Brain microvascular endothelial cell (primary cell): ENCODE results near the gene FMNL1.
A peak's percentile ranks its signal among the peaks of the same experiment; 100 is the strongest.

Experiments
- DNase-seq: peaks from one replicate; pipeline ENCODE4 v3.0.0-alpha.2; 2020
- H3K27ac ChIP-seq: fragments of 250-450 bp; sonication (Bioruptor Pico); 2 replicates; pipeline ENCODE4 v1.5.1; 2020; ENCODE audit warnings: mild to moderate bottlenecking, moderate library complexity
- H3K27me3 ChIP-seq: fragments of 250-450 bp; sonication (Bioruptor Pico); replicated peaks from 2 replicates; pipeline ENCODE4 v1.5.1; 2020; ENCODE audit warnings: mild to moderate bottlenecking
- H3K36me3 ChIP-seq: fragments of 250-450 bp; sonication (Bioruptor Pico); replicated peaks from 2 replicates; pipeline ENCODE4 v1.5.1; 2020; ENCODE audit warnings: mild to moderate bottlenecking
- H3K4me3 ChIP-seq: 2 replicates; pipeline ENCODE4 v1.5.1; 2011; ENCODE audit warnings: low read depth, mild to moderate bottlenecking, control low read depth, low read length, moderate library complexity
- in situ Hi-C: cut with HindIII; loops from 2 replicates; pipeline ENCODE4 v1.10.0; 2017; ENCODE audit warnings: low sequenced_read_pairs, low pct_ligation_motif_present
- TF ChIP-seq, protein P1 (sequence below): IDR thresholded peaks from 2 replicates; pipeline ENCODE4 v1.5.1; 2011; ENCODE audit warnings: low read depth, mild to moderate bottlenecking, moderate library complexity, low read length, control low read depth, inconsistent platforms; ENCODE audit errors: missing control alignments

Gene FMNL1

DNA sequence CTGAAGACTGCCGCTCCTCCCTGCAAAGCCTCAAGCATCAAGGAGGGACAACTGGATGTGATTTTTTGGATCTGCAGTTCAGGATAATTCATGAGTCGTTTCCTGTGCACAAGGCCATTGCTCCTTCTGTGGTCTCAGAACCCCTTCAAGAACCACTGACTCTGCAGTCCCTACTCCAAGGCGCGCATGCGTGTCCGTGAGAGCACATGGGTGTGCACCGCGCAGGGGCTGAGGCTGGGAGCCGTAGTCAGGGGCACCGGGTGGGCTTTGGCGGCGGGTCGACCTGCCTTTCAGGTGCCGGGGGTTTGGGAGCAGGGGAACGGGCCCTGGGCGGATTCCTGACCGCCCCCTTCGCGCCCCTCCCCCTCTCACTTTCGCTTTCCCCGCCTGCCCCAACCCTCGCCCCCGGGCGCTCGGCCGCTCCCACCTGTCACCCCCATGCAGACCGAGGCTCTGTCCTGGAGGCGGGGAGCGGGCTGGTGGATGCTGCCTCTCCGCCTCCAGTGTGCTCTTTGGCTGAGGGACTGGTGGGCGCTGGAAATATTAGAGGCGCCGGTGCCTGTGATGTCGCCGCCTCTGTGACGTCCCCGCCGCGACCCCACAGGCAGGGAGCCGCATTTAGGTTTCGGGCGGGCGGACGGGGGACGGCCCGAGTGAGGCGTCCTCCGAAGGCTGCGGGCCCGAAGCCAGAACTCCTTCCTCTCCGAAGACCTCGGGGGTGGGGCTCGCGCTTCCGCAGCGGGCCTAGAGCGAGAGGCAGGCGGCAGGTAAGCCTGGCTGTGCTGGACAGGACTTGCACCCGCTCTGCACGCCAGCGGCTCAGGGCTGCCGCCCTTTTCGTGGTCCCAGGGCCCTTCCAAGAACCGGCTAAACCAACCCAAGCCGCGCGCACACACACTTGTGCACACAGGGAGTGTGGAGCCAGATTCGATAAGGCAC, 40.2 kb downstream of the FMNL1 start, which contains the start of gene SPATA32:
TSS of gene SPATA32 (minus strand) at position 518 of the 939 bp plus-strand sequence. CDS start at position 440, 78 bp downstream.
- no peak within 1 kb of the TSS for H3K27ac ChIP-seq
- peak within 1 kb of the TSS; percentile 47 for H3K4me3 ChIP-seq
- TF ChIP-seq, protein P1, sequence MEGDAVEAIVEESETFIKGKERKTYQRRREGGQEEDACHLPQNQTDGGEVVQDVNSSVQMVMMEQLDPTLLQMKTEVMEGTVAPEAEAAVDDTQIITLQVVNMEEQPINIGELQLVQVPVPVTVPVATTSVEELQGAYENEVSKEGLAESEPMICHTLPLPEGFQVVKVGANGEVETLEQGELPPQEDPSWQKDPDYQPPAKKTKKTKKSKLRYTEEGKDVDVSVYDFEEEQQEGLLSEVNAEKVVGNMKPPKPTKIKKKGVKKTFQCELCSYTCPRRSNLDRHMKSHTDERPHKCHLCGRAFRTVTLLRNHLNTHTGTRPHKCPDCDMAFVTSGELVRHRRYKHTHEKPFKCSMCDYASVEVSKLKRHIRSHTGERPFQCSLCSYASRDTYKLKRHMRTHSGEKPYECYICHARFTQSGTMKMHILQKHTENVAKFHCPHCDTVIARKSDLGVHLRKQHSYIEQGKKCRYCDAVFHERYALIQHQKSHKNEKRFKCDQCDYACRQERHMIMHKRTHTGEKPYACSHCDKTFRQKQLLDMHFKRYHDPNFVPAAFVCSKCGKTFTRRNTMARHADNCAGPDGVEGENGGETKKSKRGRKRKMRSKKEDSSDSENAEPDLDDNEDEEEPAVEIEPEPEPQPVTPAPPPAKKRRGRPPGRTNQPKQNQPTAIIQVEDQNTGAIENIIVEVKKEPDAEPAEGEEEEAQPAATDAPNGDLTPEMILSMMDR: no peak
- no peaks in the 10 kb centered on the region for H3K27me3 ChIP-seq
- no peak for DNase-seq
- in situ Hi-C loops: no loop called here
- peaks cover 40% of the 10 kb centered on the region for H3K36me3 ChIP-seq

DNA sequence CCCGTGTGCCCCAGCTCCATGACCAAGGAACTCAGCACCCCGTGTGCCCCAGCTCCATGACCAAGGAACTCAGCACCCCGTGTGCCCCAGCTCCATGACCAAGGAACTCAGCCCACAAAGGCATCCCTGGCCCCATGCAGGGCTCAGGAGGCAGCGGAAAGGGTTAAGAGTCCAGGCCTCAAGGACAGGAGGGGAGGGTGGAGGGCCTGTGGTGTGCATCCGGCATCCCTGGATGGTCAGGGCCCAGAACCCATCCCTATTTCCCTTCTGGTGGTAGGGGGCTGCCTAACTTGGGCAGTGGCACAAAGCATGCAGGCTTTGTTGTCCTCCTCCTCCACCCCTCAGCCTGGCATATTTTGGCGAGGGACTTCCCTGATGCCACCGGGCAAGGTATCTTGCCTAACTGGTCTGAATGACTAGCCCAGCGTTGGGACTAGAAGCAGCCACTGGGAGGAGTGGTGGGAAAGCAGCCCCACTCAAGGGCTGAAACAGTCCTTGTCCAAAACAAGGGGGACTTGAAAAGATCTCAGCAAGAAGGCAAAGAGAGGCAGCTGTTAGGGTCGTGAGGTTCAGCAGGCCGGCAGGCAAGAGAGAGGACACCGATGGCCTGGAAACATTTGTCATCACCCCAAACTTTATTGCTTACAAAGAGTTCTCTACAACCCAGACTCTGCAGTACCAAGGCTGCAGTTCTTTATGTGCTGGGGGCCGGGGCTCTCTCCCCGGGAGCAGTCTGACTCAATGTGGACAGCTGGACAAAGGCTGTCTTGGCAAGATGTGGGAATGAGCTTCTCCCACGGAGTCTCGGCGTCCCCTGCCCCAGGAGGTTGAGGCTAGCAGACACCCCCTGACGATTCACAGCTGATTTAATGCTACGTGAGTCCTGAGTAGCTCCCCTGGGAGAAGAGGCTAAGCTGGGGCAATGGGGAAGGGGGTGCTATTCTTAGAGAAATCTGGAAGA, 41.1 kb downstream of the FMNL1 start:
- no peaks in the 10 kb centered on the region for H3K27me3 ChIP-seq
- no peak for DNase-seq
- H3K36me3 ChIP-seq: peaks cover 50% of the 10 kb centered on the region
- H3K27ac ChIP-seq: no peak overlapping the region
- in situ Hi-C loops: no loop called here
- TF ChIP-seq, protein P1: peak; percentile 42
- H3K4me3 ChIP-seq: no peak overlapping the region

DNA sequence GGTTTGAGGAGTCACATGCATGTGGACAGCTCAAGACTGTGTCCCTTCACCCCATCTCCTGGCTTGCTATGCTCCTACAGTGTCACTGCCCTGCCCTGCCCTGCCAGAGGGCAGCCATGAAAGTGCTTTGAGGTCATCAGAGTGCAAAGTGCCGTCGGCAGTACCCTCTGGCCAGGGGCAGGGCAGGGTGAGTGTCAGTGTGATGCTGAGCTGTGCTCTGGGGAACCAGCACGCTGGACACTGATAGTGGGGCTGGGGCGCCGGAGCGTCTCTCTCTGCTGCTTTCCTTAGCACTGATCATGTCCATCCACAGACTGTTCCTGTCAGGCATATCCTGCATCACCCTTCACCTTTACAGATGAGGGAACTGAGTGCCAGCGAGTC, 41.8 kb downstream of the FMNL1 start:
- TF ChIP-seq, protein P1: no peak

DNA sequence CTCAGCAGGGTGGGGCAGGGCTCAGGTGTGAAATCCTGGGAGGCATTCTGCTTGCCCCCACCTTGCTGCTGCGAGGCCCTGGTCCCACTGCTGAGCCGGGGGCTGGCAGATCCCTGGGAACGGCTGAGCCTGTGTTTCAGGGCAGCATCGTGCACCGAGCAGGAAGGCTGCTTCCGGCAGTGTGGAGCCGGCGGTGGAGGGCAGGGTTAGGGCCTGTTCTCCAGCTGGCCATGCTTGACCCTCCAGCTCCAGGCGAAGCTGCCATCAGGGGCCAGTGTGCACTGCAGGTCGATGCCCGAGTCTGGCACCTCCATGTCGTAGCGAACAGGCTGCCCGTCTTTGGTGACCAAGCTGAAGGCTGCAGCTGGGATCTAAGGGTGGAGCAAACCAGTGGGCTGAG, 42.7 kb downstream of the FMNL1 start:
- no peak overlapping the region for H3K27ac ChIP-seq
- in situ Hi-C loops: no loop called here
- TF ChIP-seq, protein P1: no peak
- peaks cover 66% of the 10 kb centered on the region for H3K36me3 ChIP-seq
- H3K4me3 ChIP-seq: no peak overlapping the region
- DNase-seq: no peak
- no peaks in the 10 kb centered on the region for H3K27me3 ChIP-seq

More for the DNA sequence above, 41.8 kb downstream of the FMNL1 start:
- Histone ChIP-seq H3K4me3 (no peak overlapping the region), H3K36me3 (peaks cover 57% of the 10 kb centered on the region), H3K27ac (no peak overlapping the region), H3K27me3 (no peaks in the 10 kb centered on the region)
- in situ Hi-C loops: no loop called here
- no peak for DNase-seq

DNA sequence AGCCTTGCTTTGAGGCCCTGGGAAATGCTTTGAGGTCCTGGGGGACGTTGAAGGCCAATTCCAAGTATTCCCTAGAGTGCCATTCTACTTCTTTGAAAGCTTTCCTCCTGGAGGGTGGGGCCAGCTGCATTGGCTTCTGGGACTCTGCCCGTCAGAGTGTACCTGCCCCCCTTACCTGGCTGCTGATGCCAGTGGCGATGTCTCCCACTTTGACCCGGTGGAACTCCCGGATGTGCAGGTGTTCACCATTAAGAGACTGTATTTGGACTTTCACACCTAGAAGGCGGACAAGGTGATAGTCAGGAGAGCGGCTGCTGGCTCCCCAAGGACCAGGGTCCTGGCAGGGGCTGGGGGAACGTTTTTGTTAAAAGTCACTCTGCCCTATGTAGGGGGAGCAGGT, 43.3 kb downstream of the FMNL1 start:
- TF ChIP-seq, protein P1: no peak
- Histone ChIP-seq H3K27ac (no peak overlapping the region), H3K27me3 (no peaks in the 10 kb centered on the region), H3K36me3 (peaks cover 72% of the 10 kb centered on the region), H3K4me3 (no peak overlapping the region)
- DNase-seq: no peak
- in situ Hi-C loops: no loop called here
